Kidney epithelial cell (primary cell): ENCODE results near the gene TGFBR2. TPM values are rescaled to one million over a fixed set of nuclear protein-coding genes. Genes with fewer than 3 reads are reported as not detected.

Experiments
- DNase-seq: peaks from one replicate; pipeline ENCODE4 v3.0.0-alpha.2; 2010; ENCODE audit warnings: low read depth
- H3K27me3 ChIP-seq: 2 replicates; pipeline ENCODE4 v1.6.0; 2011; ENCODE audit warnings: low read length; ENCODE audit not compliant: control insufficient read depth, insufficient read depth
- H3K36me3 ChIP-seq: 2 replicates; pipeline ENCODE4 v1.5.1; 2011; ENCODE audit warnings: low read length; ENCODE audit not compliant: control insufficient read depth, insufficient read depth
- H3K4me3 ChIP-seq: 2 replicates; pipeline ENCODE4 v1.5.1; 2011; ENCODE audit warnings: low read depth, mild to moderate bottlenecking, control low read depth, low read length
- CTCF ChIP-seq: IDR thresholded peaks from 2 replicates; pipeline ENCODE4 v1.5.1; 2011; ENCODE audit warnings: mild to moderate bottlenecking, moderate library complexity, low read length, control low read depth, inconsistent platforms; ENCODE audit not compliant: insufficient read depth, poor library complexity, severe bottlenecking
- total RNA-seq: library from RNA; depleted of rRNA; stranded (reverse); fragments of >200 nt; gene quantifications from 2 replicates; pipeline ENCODE4 v1.2.3, GENCODE V29; 2015

TGFBR2 gene
- total RNA-seq, 1 donor from 2014 or later, result 33.4 TPM

- no peak for TF ChIP-seq CTCF
- Histone ChIP-seq H3K36me3 (no peaks in the 10 kb centered on the region), H3K4me3 (no peak overlapping the region), H3K27me3 (no peaks in the 10 kb centered on the region)
- no peak for DNase-seq
Observed at GRCh38 chr3:30585654-30586053, 20.7 kb upstream of the TGFBR2 start.

DNA sequence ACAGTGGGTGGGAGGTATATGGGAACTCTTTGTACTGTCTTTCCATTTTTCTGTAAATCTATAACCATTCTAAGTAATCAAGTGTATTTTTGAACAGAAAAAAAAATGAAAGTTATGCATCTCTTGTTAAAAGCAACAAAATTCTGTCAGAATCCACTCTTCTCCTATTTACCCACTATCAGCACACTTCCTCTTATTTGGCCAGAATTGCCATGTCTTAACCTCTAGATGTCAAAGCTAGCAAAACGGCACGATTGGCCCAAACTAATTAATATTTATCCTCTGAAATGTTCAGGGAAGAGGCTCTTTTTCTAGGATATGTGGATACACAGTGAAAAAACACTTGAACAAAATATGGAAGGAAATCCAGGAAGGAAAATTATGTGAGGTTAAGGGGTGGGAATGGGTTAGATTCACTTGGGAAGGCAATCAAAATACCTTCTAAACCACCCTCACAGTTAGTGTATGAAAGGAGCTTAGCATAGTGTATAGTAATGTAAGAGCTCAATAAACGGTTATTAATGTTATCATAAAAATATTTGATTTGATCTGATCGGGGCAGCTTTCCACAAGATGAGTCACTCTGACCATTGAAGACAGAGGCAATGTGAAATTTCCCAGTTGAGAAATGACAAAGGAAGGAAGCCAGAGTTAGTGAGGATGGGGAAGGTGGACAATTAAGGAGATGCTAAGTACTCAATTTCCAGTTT lies 20.1 kb upstream of the TGFBR2 start:
- Histone ChIP-seq H3K36me3 (no peaks in the 10 kb centered on the region), H3K27me3 (no peaks in the 10 kb centered on the region), H3K4me3 (no peak overlapping the region)
- no peak for TF ChIP-seq CTCF
- DNase-seq, result no peak

GRCh38 chr3:30586806-30587486 lies 19.5 kb upstream of the TGFBR2 start:
- no peak overlapping the region for H3K4me3 ChIP-seq
- no peak for DNase-seq
- H3K27me3 ChIP-seq, result no peaks in the 10 kb centered on the region
- H3K36me3 ChIP-seq, result no peaks in the 10 kb centered on the region
- no peak for TF ChIP-seq CTCF

GRCh38 chr3:30587904-30588303 lies 18.5 kb upstream of the TGFBR2 start:
- Histone ChIP-seq H3K36me3 (no peaks in the 10 kb centered on the region), H3K27me3 (no peaks in the 10 kb centered on the region), H3K4me3 (no peak overlapping the region)
- DNase-seq, result no peak
- TF ChIP-seq CTCF, result no peak

DNA sequence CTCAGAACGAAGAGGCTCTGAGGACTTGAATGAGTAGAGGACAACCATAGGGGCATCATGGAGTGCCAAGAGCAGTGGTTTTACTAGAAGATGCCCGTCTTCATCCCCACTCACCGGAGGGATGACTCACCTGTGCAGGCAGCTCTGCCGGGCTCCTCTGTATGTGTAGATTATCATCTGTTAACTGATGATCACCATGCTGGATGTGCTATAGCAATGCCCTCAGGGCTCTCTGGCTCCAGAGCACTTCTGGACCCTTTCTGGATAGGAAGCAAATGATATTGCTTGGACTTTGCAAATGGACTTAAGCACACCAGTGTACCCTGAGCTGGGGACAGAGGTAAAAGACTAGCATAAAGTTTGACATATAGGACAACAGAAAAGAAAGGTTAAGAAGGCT lies 10.2 kb upstream of the TGFBR2 start:
- H3K27me3 ChIP-seq, result no peaks in the 10 kb centered on the region
- H3K36me3 ChIP-seq, result no peaks in the 10 kb centered on the region
- no peak for TF ChIP-seq CTCF
- no peak overlapping the region for H3K4me3 ChIP-seq
- DNase-seq, result no peak

DNA sequence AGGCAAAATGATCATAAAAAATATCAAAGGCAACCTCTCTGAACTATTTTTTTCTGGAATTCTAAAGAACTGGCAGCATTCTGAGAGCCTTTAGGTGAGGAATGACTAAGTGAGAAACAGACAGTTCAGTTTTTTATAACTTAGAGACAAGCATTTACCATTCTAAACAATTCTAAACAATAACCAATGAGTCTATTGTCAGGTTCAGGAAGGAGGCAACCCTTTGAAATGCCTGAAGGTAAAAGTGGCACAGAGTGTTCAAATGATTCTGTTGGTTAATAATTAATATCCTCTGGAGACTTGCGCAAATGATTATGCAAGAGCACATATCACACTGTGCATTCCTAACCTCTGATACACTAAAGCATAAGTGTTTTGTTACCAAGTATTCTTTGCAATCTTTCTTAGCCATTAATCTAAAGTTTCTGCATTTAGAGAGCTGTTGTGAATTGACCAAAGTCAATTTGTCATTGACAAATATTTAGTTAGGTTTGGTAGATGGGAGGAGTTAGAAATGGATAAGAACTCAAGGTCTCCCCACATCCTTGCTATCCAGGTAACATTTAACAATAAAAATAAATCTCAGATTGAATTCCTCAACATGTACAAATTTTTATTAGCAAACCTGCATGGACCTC lies 9.2 kb upstream of the TGFBR2 start:
- peak; percentile 98 for DNase-seq
- no peaks in the 10 kb centered on the region for H3K27me3 ChIP-seq
- no peak overlapping the region for H3K4me3 ChIP-seq
- TF ChIP-seq CTCF, result no peak
- no peaks in the 10 kb centered on the region for H3K36me3 ChIP-seq
